ENCODE data around the gene KRT79. TPM values are rescaled to one million over a fixed set of nuclear protein-coding genes. Genes with fewer than 3 reads are reported as not detected.

The KRT79 gene
- total RNA-seq, 1 experiment from 2014 or later: not detected

GRCh38 chr12:52851787-52852186 is 17.7 kb upstream of the KRT79 start:
- ATAC-seq (no peak), DNase-seq (ENCODE audit: low read depth, low spot score) (no peak)
- Histone ChIP-seq H3K36me3 (ENCODE audit: control insufficient read depth, insufficient read depth, low read length) (no peaks in the 10 kb centered on the region), H3K27ac (ENCODE audit: low read length) (no peak overlapping the region), H3K9me3 (ENCODE audit: control insufficient read depth, insufficient read depth, low read depth, low read length) (no peaks in the 10 kb centered on the region), H3K27me3 (ENCODE audit: control insufficient read depth, insufficient read depth, low read length) (no peaks in the 10 kb centered on the region; the same call in 1 of the 2 replicates), H3K4me1 (ENCODE audit: control insufficient read depth, insufficient read depth, low read length) (no peaks in the 10 kb centered on the region), H3K4me3 (ENCODE audit: low read depth in 2 of 2, low read length in 2 of 2) (no peak overlapping the region)
- TF ChIP-seq TCF7L2 (IDR thresholded peaks at IDR 0.05; ENCODE audit: low read depth, low read length): no peak
- no peak for TF ChIP-seq POLR2AphosphoS5 (IDR thresholded peaks at IDR 0.05; ENCODE audit: low read depth, low read length)
- no peak for TF ChIP-seq REST (IDR thresholded peaks at IDR 0.05; ENCODE audit: insufficient read depth in 1 of 2, low read depth in 2 of 2, low read length in 1 of 2)
- no peak for TF ChIP-seq CTCF (IDR thresholded peaks at IDR 0.05)
- TF ChIP-seq SIN3A (IDR thresholded peaks at IDR 0.05; ENCODE audit: borderline replicate concordance, insufficient read depth, low read depth, low read length): no peak
- ChIA-PET POLR2A (interaction anchor here (0.6 kb wide), 1 partner anchor 364 kb away, joined by 5 read pairs; no protein-coding TSS in a partner anchor), CTCF (no interaction called here)
- intact Hi-C loops (cut with micrococcal nuclease; ENCODE audit: unreplicated experiment): no loop called here
- BruUV-seq (replicated peaks): no TSS peak
- in situ Hi-C loops (cut with HindIII; ENCODE audit: low pct_unique_long_range_greater_than_20kb, low sequenced_read_pairs): no loop called here

- Histone ChIP-seq H3K4me3 (ENCODE audit: low read depth in 2 of 2, low read length in 2 of 2) (no peak overlapping the region), H3K4me1 (ENCODE audit: control insufficient read depth, insufficient read depth, low read length) (no peaks in the 10 kb centered on the region), H3K9me3 (ENCODE audit: control insufficient read depth, insufficient read depth, low read depth, low read length) (no peaks in the 10 kb centered on the region), H3K27me3 (ENCODE audit: control insufficient read depth, insufficient read depth, low read length) (no peaks in the 10 kb centered on the region), H3K36me3 (ENCODE audit: control insufficient read depth, insufficient read depth, low read length) (no peaks in the 10 kb centered on the region), H3K27ac (ENCODE audit: low read length) (no peak overlapping the region)
- ChIA-PET CTCF (no interaction called here), POLR2A (no interaction called here)
- ATAC-seq: no peak
- no TSS peak for BruUV-seq (replicated peaks)
- intact Hi-C loops (cut with micrococcal nuclease; ENCODE audit: unreplicated experiment): no loop called here
- TF ChIP-seq SIN3A (IDR thresholded peaks at IDR 0.05; ENCODE audit: borderline replicate concordance, insufficient read depth, low read depth, low read length): no peak
- TF ChIP-seq CTCF (IDR thresholded peaks at IDR 0.05): no peak
- TF ChIP-seq REST (IDR thresholded peaks at IDR 0.05; ENCODE audit: insufficient read depth in 1 of 2, low read depth in 2 of 2, low read length in 1 of 2): no peak
- TF ChIP-seq TCF7L2 (IDR thresholded peaks at IDR 0.05; ENCODE audit: low read depth, low read length): no peak
- no peak for TF ChIP-seq POLR2AphosphoS5 (IDR thresholded peaks at IDR 0.05; ENCODE audit: low read depth, low read length)
- DNase-seq (ENCODE audit: low read depth, low spot score): no peak
- in situ Hi-C loops (cut with HindIII; ENCODE audit: low pct_unique_long_range_greater_than_20kb, low sequenced_read_pairs): no loop called here
Observed at GRCh38 chr12:52850681-52851080, 16.6 kb upstream of the KRT79 start.

All from Panc1 (cell line).